Measurements from ENCODE around the gene SAP30BP. TPM values are rescaled to one million over a fixed set of nuclear protein-coding genes. Genes with fewer than 3 reads are reported as not detected.

SAP30BP gene
- total RNA-seq, 1 donor from 2014 or later, result 101 TPM

DNA sequence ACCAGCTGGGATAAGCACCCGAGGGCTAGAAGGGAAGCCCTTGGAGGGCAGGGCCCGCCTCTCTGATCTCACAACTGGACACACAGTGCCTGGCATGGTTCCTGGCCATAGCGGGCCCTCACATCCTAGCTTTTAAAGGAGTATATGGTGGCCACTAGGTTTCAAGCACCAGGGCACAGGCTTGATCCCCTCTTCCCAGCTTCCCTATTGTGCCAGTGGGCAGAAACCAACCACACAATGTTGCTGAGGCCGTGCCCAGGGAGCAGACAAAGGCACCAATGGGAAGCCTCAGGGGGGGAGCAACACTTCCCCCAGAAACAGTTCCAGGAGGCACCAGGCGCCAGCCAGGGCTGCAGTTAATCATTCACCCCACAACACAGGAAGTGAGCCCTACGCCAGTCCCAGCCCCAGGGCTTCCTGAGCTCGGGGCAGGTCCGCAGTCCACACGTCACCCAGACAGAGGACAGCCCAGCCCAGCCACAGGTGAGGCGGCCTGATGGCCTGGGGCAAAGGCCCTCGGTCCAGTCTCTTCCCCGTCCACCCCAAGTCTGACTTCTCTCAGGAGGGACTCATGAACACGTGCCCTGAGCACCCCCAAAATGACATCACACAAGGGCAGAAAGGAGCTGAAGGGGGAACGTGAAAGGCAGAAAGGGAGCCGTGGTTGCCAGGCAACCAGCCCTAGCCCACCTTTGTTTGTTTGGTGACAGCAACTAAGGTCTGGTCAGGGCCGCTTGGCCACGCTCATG lies 21.1 kb upstream of the SAP30BP start:
- peaks cover 7% of the 10 kb centered on the region for H3K36me3 Mint-ChIP-seq (ENCODE audit: low read depth)
- intact Hi-C loops (cut with micrococcal nuclease), result no loop called here
- peak overlapping the region; percentile 33 for H3K27ac Mint-ChIP-seq
- DNase-seq (ENCODE audit: low spot score), result no peak
- H3K4me3 Mint-ChIP-seq (ENCODE audit: low read depth), result no peak overlapping the region
- peaks cover 7% of the 10 kb centered on the region for H3K4me1 Mint-ChIP-seq (ENCODE audit: low read depth)
- H3K27me3 Mint-ChIP-seq (ENCODE audit: low read depth), result no peaks in the 10 kb centered on the region
- H3K9me3 Mint-ChIP-seq, result no peaks in the 10 kb centered on the region

DNA sequence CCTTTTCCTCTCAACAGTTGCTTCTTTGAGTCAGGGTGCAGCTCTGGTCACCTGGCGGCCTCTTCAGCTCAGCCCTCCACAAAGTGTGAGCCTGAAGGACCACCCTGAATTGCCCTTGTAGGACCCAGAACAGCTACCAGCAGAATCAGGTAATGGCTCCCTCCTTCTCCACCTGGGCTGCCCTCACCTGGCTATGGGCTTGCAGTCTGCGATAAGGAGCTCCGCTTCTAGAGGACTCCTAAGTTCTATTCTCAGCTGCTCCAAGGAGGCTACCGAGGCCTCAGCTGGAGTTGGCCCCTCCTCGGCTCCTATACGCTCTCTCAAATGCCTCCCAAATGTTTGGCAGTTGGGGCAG lies 20.5 kb upstream of the SAP30BP start:
- Mint-ChIP-seq H3K9me3 (no peaks in the 10 kb centered on the region), H3K36me3 (ENCODE audit: low read depth) (peaks cover 7% of the 10 kb centered on the region), H3K27ac (no peak overlapping the region), H3K4me3 (ENCODE audit: low read depth) (no peak overlapping the region), H3K27me3 (ENCODE audit: low read depth) (no peaks in the 10 kb centered on the region), H3K4me1 (ENCODE audit: low read depth) (peaks cover 7% of the 10 kb centered on the region)
- intact Hi-C loops (cut with micrococcal nuclease), result no loop called here
- no peak for DNase-seq (ENCODE audit: low spot score)

DNA sequence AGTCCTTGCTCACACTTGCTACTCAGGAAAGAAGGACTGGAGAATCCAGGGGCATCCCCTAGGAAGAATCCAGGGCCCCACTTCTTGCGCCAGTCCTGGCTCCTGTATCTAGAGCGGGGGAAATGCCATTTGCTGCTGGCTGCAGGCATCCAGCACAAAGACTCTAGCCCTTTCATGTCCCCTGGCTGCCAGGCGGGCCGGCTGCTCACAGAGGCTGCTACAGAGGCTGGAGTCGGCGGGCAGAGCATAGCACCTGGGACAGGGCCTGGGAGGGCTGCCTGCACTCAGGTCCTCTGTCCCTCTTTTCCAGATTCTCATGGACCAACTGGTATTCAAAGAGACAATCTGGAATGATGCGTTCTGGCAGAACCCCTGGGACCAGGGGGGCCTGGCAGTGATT lies 20.1 kb upstream of the SAP30BP start:
- no peak for DNase-seq (ENCODE audit: low spot score)
- no peak overlapping the region for H3K27ac Mint-ChIP-seq

GRCh38 chr17:75647921-75648320 lies 19.2 kb upstream of the SAP30BP start:
- H3K27me3 Mint-ChIP-seq (ENCODE audit: low read depth), result no peaks in the 10 kb centered on the region
- peaks cover 9% of the 10 kb centered on the region for H3K36me3 Mint-ChIP-seq (ENCODE audit: low read depth)
- intact Hi-C loops (cut with micrococcal nuclease), result no loop called here
- H3K4me3 Mint-ChIP-seq (ENCODE audit: low read depth), result no peak overlapping the region
- peaks cover 9% of the 10 kb centered on the region for H3K4me1 Mint-ChIP-seq (ENCODE audit: low read depth)
- no peak overlapping the region for H3K27ac Mint-ChIP-seq
- DNase-seq (ENCODE audit: low spot score), result no peak
- no peaks in the 10 kb centered on the region for H3K9me3 Mint-ChIP-seq

More for the DNA sequence above, 20.1 kb upstream of the SAP30BP start:
- Mint-ChIP-seq H3K4me1 (ENCODE audit: low read depth) (peaks cover 7% of the 10 kb centered on the region), H3K4me3 (ENCODE audit: low read depth) (no peak overlapping the region), H3K36me3 (ENCODE audit: low read depth) (peaks cover 7% of the 10 kb centered on the region), H3K27me3 (ENCODE audit: low read depth) (no peaks in the 10 kb centered on the region), H3K9me3 (no peaks in the 10 kb centered on the region)
- intact Hi-C loops (cut with micrococcal nuclease), result no loop called here

DNA sequence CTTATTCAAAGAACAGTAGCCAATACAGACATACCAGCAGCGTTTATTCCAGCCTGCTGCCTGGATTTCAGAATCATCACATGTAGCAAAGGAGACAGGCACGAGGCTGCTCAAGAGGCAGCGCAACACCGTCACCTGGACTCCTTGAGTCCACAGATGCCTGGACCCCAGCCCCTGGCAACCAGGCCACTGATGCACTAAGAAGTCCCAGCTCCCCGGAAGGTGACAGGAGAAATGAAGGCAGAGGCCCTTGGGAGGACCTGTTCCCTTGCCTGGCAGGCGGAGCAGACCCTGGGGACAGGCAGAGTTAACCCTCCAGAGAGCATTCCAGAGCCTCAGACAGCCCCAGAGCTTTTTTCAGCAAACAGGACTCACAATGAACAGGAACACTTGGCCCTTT lies 17.5 kb upstream of the SAP30BP start:
- Mint-ChIP-seq H3K4me1 (ENCODE audit: low read depth) (peaks cover 9% of the 10 kb centered on the region), H3K4me3 (ENCODE audit: low read depth) (no peak overlapping the region), H3K27ac (no peak overlapping the region), H3K36me3 (ENCODE audit: low read depth) (peaks cover 13% of the 10 kb centered on the region), H3K9me3 (no peaks in the 10 kb centered on the region), H3K27me3 (ENCODE audit: low read depth) (no peaks in the 10 kb centered on the region)
- intact Hi-C loops (cut with micrococcal nuclease), result no loop called here
- DNase-seq (ENCODE audit: low spot score), result no peak

- Mint-ChIP-seq H3K4me1 (ENCODE audit: low read depth) (peaks cover 6% of the 10 kb centered on the region), H3K36me3 (ENCODE audit: low read depth) (peaks cover 13% of the 10 kb centered on the region), H3K27me3 (ENCODE audit: low read depth) (no peaks in the 10 kb centered on the region)
These were observed 16.3 kb upstream of the SAP30BP start for GRCh38 chr17:75650874-75651273.

GRCh38 chr17:75652341-75652740 lies 14.8 kb upstream of the SAP30BP start:
- H3K4me1 Mint-ChIP-seq (ENCODE audit: low read depth), result peaks cover 1% of the 10 kb centered on the region
- intact Hi-C loops (cut with micrococcal nuclease), result no loop called here
- no peak overlapping the region for H3K4me3 Mint-ChIP-seq (ENCODE audit: low read depth)

More at GRCh38 chr17:75650874-75651273, 16.3 kb upstream of the SAP30BP start:
- intact Hi-C loops (cut with micrococcal nuclease), result no loop called here
- no peak for DNase-seq (ENCODE audit: low spot score)
- no peak overlapping the region for H3K4me3 Mint-ChIP-seq (ENCODE audit: low read depth)
- H3K9me3 Mint-ChIP-seq, result no peaks in the 10 kb centered on the region
- no peak overlapping the region for H3K27ac Mint-ChIP-seq

GRCh38 chr17:75652934-75653549 lies 14.1 kb upstream of the SAP30BP start:
- intact Hi-C loops (cut with micrococcal nuclease), result no loop called here
- Mint-ChIP-seq H3K27me3 (ENCODE audit: low read depth) (no peaks in the 10 kb centered on the region), H3K4me3 (ENCODE audit: low read depth) (no peak overlapping the region), H3K27ac (no peak overlapping the region), H3K4me1 (ENCODE audit: low read depth) (peaks cover 1% of the 10 kb centered on the region), H3K9me3 (no peaks in the 10 kb centered on the region), H3K36me3 (ENCODE audit: low read depth) (peaks cover 19% of the 10 kb centered on the region)
- no peak for DNase-seq (ENCODE audit: low spot score)

More at GRCh38 chr17:75652341-75652740, 14.8 kb upstream of the SAP30BP start:
- H3K36me3 Mint-ChIP-seq (ENCODE audit: low read depth), result peaks cover 19% of the 10 kb centered on the region
- no peaks in the 10 kb centered on the region for H3K27me3 Mint-ChIP-seq (ENCODE audit: low read depth)
- H3K9me3 Mint-ChIP-seq, result no peaks in the 10 kb centered on the region
- no peak for DNase-seq (ENCODE audit: low spot score)
- H3K27ac Mint-ChIP-seq, result peak overlapping the region; percentile 42

- Mint-ChIP-seq H3K9me3 (no peaks in the 10 kb centered on the region), H3K27me3 (ENCODE audit: low read depth) (no peaks in the 10 kb centered on the region), H3K36me3 (ENCODE audit: low read depth) (peaks cover 15% of the 10 kb centered on the region), H3K4me3 (ENCODE audit: low read depth) (no peak overlapping the region), H3K4me1 (ENCODE audit: low read depth) (peaks cover 1% of the 10 kb centered on the region), H3K27ac (no peak overlapping the region)
- DNase-seq (ENCODE audit: low spot score), result no peak
- intact Hi-C loops (cut with micrococcal nuclease), result no loop called here
These were observed 13.0 kb upstream of the SAP30BP start for GRCh38 chr17:75654176-75654575.

GRCh38 chr17:75658237-75658636 lies 8.9 kb upstream of the SAP30BP start:
- H3K4me1 Mint-ChIP-seq (ENCODE audit: low read depth), result no peaks in the 10 kb centered on the region
- intact Hi-C loops (cut with micrococcal nuclease), result no loop called here
- H3K27me3 Mint-ChIP-seq (ENCODE audit: low read depth), result no peaks in the 10 kb centered on the region
- no peaks in the 10 kb centered on the region for H3K9me3 Mint-ChIP-seq
- H3K27ac Mint-ChIP-seq, result no peak overlapping the region
- H3K36me3 Mint-ChIP-seq (ENCODE audit: low read depth), result peaks cover 15% of the 10 kb centered on the region
- H3K4me3 Mint-ChIP-seq (ENCODE audit: low read depth), result no peak overlapping the region
- no peak for DNase-seq (ENCODE audit: low spot score)

DNA sequence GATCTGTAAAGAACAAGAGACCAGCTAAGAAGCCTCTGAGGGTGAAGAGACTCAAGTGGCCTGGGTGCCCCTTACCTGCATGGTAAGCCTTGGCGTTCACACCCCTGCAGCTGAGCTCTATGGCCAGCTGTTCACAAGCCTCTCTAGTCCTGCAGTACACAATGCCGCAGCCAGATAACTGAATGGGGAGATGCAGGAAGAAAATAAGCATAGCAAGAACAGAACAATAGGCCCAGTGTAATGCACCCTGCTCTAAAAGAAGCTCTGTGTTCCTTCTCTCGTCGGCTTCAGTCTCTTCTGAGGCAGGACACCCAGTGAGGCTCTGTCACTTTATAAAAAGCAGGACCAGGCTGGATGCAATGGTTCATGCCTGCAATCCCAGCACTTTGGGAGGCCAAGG lies 5.6 kb upstream of the SAP30BP start:
- Mint-ChIP-seq H3K4me1 (ENCODE audit: low read depth) (peaks cover 8% of the 10 kb centered on the region), H3K9me3 (no peaks in the 10 kb centered on the region), H3K27me3 (ENCODE audit: low read depth) (no peaks in the 10 kb centered on the region), H3K4me3 (ENCODE audit: low read depth) (no peak overlapping the region), H3K27ac (no peak overlapping the region), H3K36me3 (ENCODE audit: low read depth) (peaks cover 16% of the 10 kb centered on the region)
- DNase-seq (ENCODE audit: low spot score), result no peak
- intact Hi-C loops (cut with micrococcal nuclease), result loop anchor here (10.0 kb wide), 1 partner anchor 387 kb away; the partner anchor contains the start of gene MIF4GD

DNA sequence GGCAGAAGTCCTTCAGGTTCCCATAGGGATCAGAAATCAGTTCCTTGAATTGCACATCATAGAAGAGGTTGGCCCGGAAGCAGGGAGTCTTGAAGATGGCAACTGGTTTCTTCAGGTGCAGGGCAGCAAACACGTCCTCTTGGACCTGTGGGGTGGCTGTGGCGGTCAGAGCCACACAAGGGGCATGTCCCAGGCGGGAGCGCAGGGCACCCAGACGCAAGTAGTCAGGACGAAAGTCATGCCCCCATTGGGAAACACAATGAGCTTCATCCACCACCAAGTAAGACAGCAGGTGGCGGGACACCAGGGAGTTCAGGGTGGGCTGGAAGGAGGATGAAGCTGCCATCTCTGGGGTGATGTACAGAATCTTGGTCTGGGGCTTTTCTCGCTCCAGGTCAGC lies 4.6 kb upstream of the SAP30BP start:
- Mint-ChIP-seq H3K27me3 (ENCODE audit: low read depth) (no peaks in the 10 kb centered on the region), H3K4me1 (ENCODE audit: low read depth) (peaks cover 8% of the 10 kb centered on the region), H3K4me3 (ENCODE audit: low read depth) (no peak overlapping the region), H3K36me3 (ENCODE audit: low read depth) (peaks cover 10% of the 10 kb centered on the region), H3K9me3 (no peaks in the 10 kb centered on the region), H3K27ac (no peak overlapping the region)
- intact Hi-C loops (cut with micrococcal nuclease), result loop anchor here (10.0 kb wide), 1 partner anchor 388 kb away; the partner anchor contains the start of gene MIF4GD
- no peak for DNase-seq (ENCODE audit: low spot score)

- DNase-seq (ENCODE audit: low spot score), result no peak
- H3K27me3 Mint-ChIP-seq (ENCODE audit: low read depth), result no peaks in the 10 kb centered on the region
- H3K4me1 Mint-ChIP-seq (ENCODE audit: low read depth), result peaks cover 15% of the 10 kb centered on the region
- intact Hi-C loops (cut with micrococcal nuclease), result loop anchor here (10.0 kb wide), 1 partner anchor 389 kb away; the partner anchor contains the start of gene MIF4GD
- no peak overlapping the region for H3K4me3 Mint-ChIP-seq (ENCODE audit: low read depth)
- H3K36me3 Mint-ChIP-seq (ENCODE audit: low read depth), result peaks cover 20% of the 10 kb centered on the region
- H3K9me3 Mint-ChIP-seq, result no peaks in the 10 kb centered on the region
- H3K27ac Mint-ChIP-seq, result no peak overlapping the region
These were observed 3.0 kb upstream of the SAP30BP start for GRCh38 chr17:75664099-75664549.
